Measurements from ENCODE around the gene SP100. TPM values are rescaled to one million over a fixed set of nuclear protein-coding genes. Genes with fewer than 3 reads are reported as not detected.

The SP100 gene
- total RNA-seq, 2 donors from 2014 or later: 0.11 to 0.70 TPM

- Mint-ChIP-seq H3K36me3 (ENCODE audit: low read depth) (no peaks in the 10 kb centered on the region), H3K4me3 (no peak overlapping the region), H3K27me3 (ENCODE audit: insufficient read depth) (no peaks in the 10 kb centered on the region), H3K4me1 (no peaks in the 10 kb centered on the region), H3K9me3 (peaks cover 6% of the 10 kb centered on the region), H3K27ac (no peak overlapping the region)
- H3K4me1 ChIP-seq (ENCODE audit: control insufficient read depth, insufficient read depth, low read length): no peaks in the 10 kb centered on the region
- H3K27ac ChIP-seq (ENCODE audit: low read depth, low read length): no peak overlapping the region
- no peak overlapping the region for H3K4me3 ChIP-seq (ENCODE audit: low read length)
- DNase-seq: no peak
- H3K9me3 ChIP-seq (ENCODE audit: control insufficient read depth, low read length): no peaks in the 10 kb centered on the region
- TF ChIP-seq CTCF (conservative IDR thresholded peaks at IDR 0.05): no peak
- no peak overlapping the region for H3K9ac ChIP-seq (ENCODE audit: extremely low read depth, low read length, poor library complexity, severe bottlenecking)
- WGBS, 2 experiments (ENCODE audit: insufficient coverage in 1 of 2, insufficient read length in 1 of 2): 87% methylated on average over 1 of the region's 1 CpG; no CpG with 5 or more reads in 1 of the 2 experiments
- no peaks in the 10 kb centered on the region for H3K27me3 ChIP-seq (ENCODE audit: control insufficient read depth, insufficient read depth, low read length, poor library complexity, severe bottlenecking)
- no peaks in the 10 kb centered on the region for H3K36me3 ChIP-seq (ENCODE audit: control insufficient read depth, insufficient read depth, low read length)
Observed at GRCh38 chr2:230492107-230492506, 76.1 kb downstream of the SP100 start.

- no peaks in the 10 kb centered on the region for H3K4me1 Mint-ChIP-seq
- Histone ChIP-seq H3K36me3 (ENCODE audit: control insufficient read depth, insufficient read depth, low read length) (no peaks in the 10 kb centered on the region), H3K9ac (ENCODE audit: extremely low read depth, low read length, poor library complexity, severe bottlenecking) (no peak overlapping the region), H3K9me3 (ENCODE audit: control insufficient read depth, low read length) (no peaks in the 10 kb centered on the region), H3K27ac (ENCODE audit: low read depth, low read length) (no peak overlapping the region), H3K4me3 (ENCODE audit: low read length) (no peak overlapping the region), H3K4me1 (ENCODE audit: control insufficient read depth, insufficient read depth, low read length) (no peaks in the 10 kb centered on the region), H3K27me3 (ENCODE audit: control insufficient read depth, insufficient read depth, low read length, poor library complexity, severe bottlenecking) (no peaks in the 10 kb centered on the region)
- WGBS, 2 experiments (ENCODE audit: insufficient coverage in 1 of 2, insufficient read length in 1 of 2): 86 to 89% methylated on average over 1 of the region's 1 CpG
- no peak overlapping the region for H3K4me3 Mint-ChIP-seq
- no peaks in the 10 kb centered on the region for H3K36me3 Mint-ChIP-seq (ENCODE audit: low read depth)
- no peak for DNase-seq
- TF ChIP-seq CTCF (conservative IDR thresholded peaks at IDR 0.05): no peak
- no peaks in the 10 kb centered on the region for H3K27me3 Mint-ChIP-seq (ENCODE audit: insufficient read depth)
- H3K27ac Mint-ChIP-seq: no peak overlapping the region
- H3K9me3 Mint-ChIP-seq: peaks cover 4% of the 10 kb centered on the region
Observed at GRCh38 chr2:230494980-230495379, 79.0 kb downstream of the SP100 start.

- no peak overlapping the region for H3K27ac Mint-ChIP-seq
- no peaks in the 10 kb centered on the region for H3K9me3 ChIP-seq (ENCODE audit: control insufficient read depth, low read length)
- H3K4me3 Mint-ChIP-seq: no peak overlapping the region
- H3K27me3 ChIP-seq (ENCODE audit: control insufficient read depth, insufficient read depth, low read length, poor library complexity, severe bottlenecking): no peaks in the 10 kb centered on the region
- TF ChIP-seq CTCF (conservative IDR thresholded peaks at IDR 0.05): no peak
- no peak overlapping the region for H3K27ac ChIP-seq (ENCODE audit: low read depth, low read length)
- H3K4me3 ChIP-seq (ENCODE audit: low read length): no peak overlapping the region
- no peak for DNase-seq
- H3K36me3 ChIP-seq (ENCODE audit: control insufficient read depth, insufficient read depth, low read length): no peaks in the 10 kb centered on the region
- WGBS, 2 experiments (ENCODE audit: insufficient coverage in 1 of 2, insufficient read length in 1 of 2): 90 to 91% methylated on average over 3 of the region's 3 CpGs
- H3K4me1 ChIP-seq (ENCODE audit: control insufficient read depth, insufficient read depth, low read length): no peaks in the 10 kb centered on the region
- no peaks in the 10 kb centered on the region for H3K27me3 Mint-ChIP-seq (ENCODE audit: insufficient read depth)
- no peaks in the 10 kb centered on the region for H3K36me3 Mint-ChIP-seq (ENCODE audit: low read depth)
- H3K9me3 Mint-ChIP-seq: peaks cover 2% of the 10 kb centered on the region
- no peaks in the 10 kb centered on the region for H3K4me1 Mint-ChIP-seq
- H3K9ac ChIP-seq (ENCODE audit: extremely low read depth, low read length, poor library complexity, severe bottlenecking): no peak overlapping the region
Observed at GRCh38 chr2:230496891-230497290, 80.9 kb downstream of the SP100 start.

Measured in endodermal cell (in vitro differentiated cells).